H9 (cell line): ENCODE data around the gene KRTAP4-1. TPM values are rescaled to one million over a fixed set of nuclear protein-coding genes. Genes with fewer than 3 reads are reported as not detected.

ENCODE experiments used
- DNase-seq: peaks from one replicate; pipeline ENCODE4 v3.0.0-alpha.2; 2017
- H2AFZ ChIP-seq: one replicate; pipeline ENCODE4 v1.6.1; 2013; ENCODE audit warnings: mild to moderate bottlenecking, low read length, control low read depth, moderate library complexity
- H2AK5ac ChIP-seq: 2 replicates; pipeline ENCODE4 v1.6.1; 2013; ENCODE audit warnings: low read length, control low read depth, mixed read lengths; ENCODE audit not compliant: insufficient read length
- H2BK120ac ChIP-seq: one replicate; pipeline ENCODE4 v1.6.1; 2013; ENCODE audit warnings: low read depth, mild to moderate bottlenecking, low read length, control low read depth, inconsistent platforms; ENCODE audit not compliant: poor library complexity, severe bottlenecking
- H2BK12ac ChIP-seq: 2 replicates; pipeline ENCODE4 v1.6.1; 2013; ENCODE audit warnings: low read length, control low read depth, mixed read lengths, low read depth; ENCODE audit not compliant: insufficient read length
- H2BK15ac ChIP-seq: 2 replicates; pipeline ENCODE4 v1.6.1; 2013; ENCODE audit warnings: low read depth, low read length, control low read depth
- H2BK20ac ChIP-seq: one replicate; pipeline ENCODE4 v1.6.1; 2013; ENCODE audit warnings: low read depth, mild to moderate bottlenecking, low read length, control low read depth, inconsistent platforms; ENCODE audit not compliant: poor library complexity, severe bottlenecking
- H2BK5ac ChIP-seq: 2 replicates; pipeline ENCODE4 v1.6.1; 2013; ENCODE audit warnings: low read length, control low read depth, mixed read lengths; ENCODE audit not compliant: insufficient read length
- H3K14ac ChIP-seq: 2 replicates; pipeline ENCODE4 v1.6.1; 2013; ENCODE audit warnings: low read length, control low read depth; ENCODE audit not compliant: insufficient read depth
- H3K18ac ChIP-seq: 2 replicates; pipeline ENCODE4 v1.6.1; 2013; ENCODE audit warnings: low read depth, mild to moderate bottlenecking, mixed read lengths, low read length, control low read depth; ENCODE audit not compliant: insufficient read length
- H3K23ac ChIP-seq: 2 replicates; pipeline ENCODE4 v1.6.1; 2013; ENCODE audit warnings: low read length, control low read depth, mixed read lengths, low read depth; ENCODE audit not compliant: insufficient read length
- H3K23me2 ChIP-seq: 2 replicates; pipeline ENCODE4 v1.6.1; 2013; ENCODE audit warnings: low read depth, mild to moderate bottlenecking, mixed read lengths, low read length, control low read depth; ENCODE audit not compliant: insufficient read length, poor library complexity, severe bottlenecking
- H3K27ac ChIP-seq: 2 replicates; pipeline ENCODE4 v1.5.1; 2013; ENCODE audit warnings: low read length, control low read depth, mixed read lengths, low read depth; ENCODE audit not compliant: insufficient read length
- H3K27me3 ChIP-seq: 2 replicates; pipeline ENCODE4 v1.6.1; 2013; ENCODE audit warnings: low read length, control low read depth, inconsistent platforms; ENCODE audit not compliant: insufficient read depth
- H3K4ac ChIP-seq: 2 replicates; pipeline ENCODE4 v1.6.1; 2013; ENCODE audit warnings: low read depth, mild to moderate bottlenecking, control low read depth, inconsistent platforms, low read length, moderate library complexity
- H3K4me1 ChIP-seq: 2 replicates; pipeline ENCODE4 v1.6.1; 2013; ENCODE audit warnings: low read length, control low read depth, inconsistent platforms; ENCODE audit not compliant: insufficient read depth
- H3K4me2 ChIP-seq: 2 replicates; pipeline ENCODE4 v1.6.1; 2013; ENCODE audit warnings: low read length, control low read depth, mixed read lengths; ENCODE audit not compliant: insufficient read length, insufficient read depth
- H3K56ac ChIP-seq: 2 replicates; pipeline ENCODE4 v1.6.1; 2013; ENCODE audit warnings: low read depth, mild to moderate bottlenecking, mixed read lengths, low read length, control low read depth; ENCODE audit not compliant: insufficient read length
- H3K79me1 ChIP-seq: 2 replicates; pipeline ENCODE4 v1.6.1; 2013; ENCODE audit warnings: low read depth, mild to moderate bottlenecking, moderate library complexity, low read length, control low read depth, inconsistent platforms; ENCODE audit not compliant: insufficient read depth, poor library complexity, severe bottlenecking
- H3K79me2 ChIP-seq: 2 replicates; pipeline ENCODE4 v1.6.1; 2013; ENCODE audit warnings: low read length, control low read depth, inconsistent platforms; ENCODE audit not compliant: insufficient read depth
- H3K9ac ChIP-seq: 2 replicates; pipeline ENCODE4 v1.6.1; 2013; ENCODE audit warnings: low read length, control low read depth, mixed read lengths; ENCODE audit not compliant: insufficient read length; ENCODE audit errors: extremely low read depth
- H3K9me3 ChIP-seq: one replicate; pipeline ENCODE4 v1.6.1; 2013; ENCODE audit warnings: low read depth, low read length, inconsistent platforms; ENCODE audit not compliant: control insufficient read depth
- H3T11ph ChIP-seq: one replicate; pipeline ENCODE4 v1.6.1; 2013; ENCODE audit warnings: mild to moderate bottlenecking, low read length, control low read depth, inconsistent platforms
- H4K20me1 ChIP-seq: one replicate; pipeline ENCODE4 v1.6.1; 2013; ENCODE audit not compliant: control insufficient read depth, insufficient read length, insufficient read depth
- H4K5ac ChIP-seq: 2 replicates; pipeline ENCODE4 v1.6.1; 2013; ENCODE audit warnings: low read depth, mild to moderate bottlenecking, mixed read lengths, low read length, control low read depth; ENCODE audit not compliant: insufficient read length
- H4K8ac ChIP-seq: replicated peaks from 2 replicates; pipeline ENCODE4 v1.6.1; 2013; ENCODE audit warnings: low read length, control low read depth, mixed read lengths, low read depth; ENCODE audit not compliant: insufficient read length
- H4K91ac ChIP-seq: 2 replicates; pipeline ENCODE4 v1.6.1; 2013; ENCODE audit warnings: low read depth, mild to moderate bottlenecking, moderate library complexity, mixed read lengths, low read length, control low read depth; ENCODE audit not compliant: insufficient read length
- H3K27ac Mint-ChIP-seq, 3 experiments: 2 replicates in 2 of 3; 3 replicates in 1 of 3; pipeline ENCODE4 v1.8.0; 2020 to 2021; ENCODE audit warnings: mixed read lengths in 3 of 3, mild to moderate bottlenecking in 1 of 3, moderate library complexity in 1 of 3
- H3K27me3 Mint-ChIP-seq: 2 replicates; pipeline ENCODE4 v1.8.0; 2021; ENCODE audit warnings: low read depth, mild to moderate bottlenecking, moderate library complexity, mixed read lengths
- H3K36me3 Mint-ChIP-seq, 3 experiments: 2 replicates in 2 of 3; 3 replicates in 1 of 3; pipeline ENCODE4 v1.8.0; 2020 to 2021; ENCODE audit warnings: low read depth in 3 of 3, mixed read lengths in 3 of 3; ENCODE audit not compliant: insufficient read depth in 1 of 3
- H3K4me1 Mint-ChIP-seq, 2 experiments: 2 replicates each; pipeline ENCODE4 v1.8.0; 2020; ENCODE audit warnings: mixed read lengths in 2 of 2
- H3K4me3 Mint-ChIP-seq, 2 experiments: 2 replicates in 1 of 2; 3 replicates in 1 of 2; pipeline ENCODE4 v1.8.0; 2020 to 2021; ENCODE audit warnings: mild to moderate bottlenecking in 2 of 2, mixed read lengths in 2 of 2, moderate library complexity in 1 of 2
- H3K9me3 Mint-ChIP-seq, 2 experiments: 2 replicates in 1 of 2; 3 replicates in 1 of 2; pipeline ENCODE4 v1.8.0; 2020; ENCODE audit warnings: mild to moderate bottlenecking in 2 of 2, mixed read lengths in 2 of 2, moderate library complexity in 1 of 2
- WGBS: extraction: QIAGEN DNeasy Blood & Tissue Kit; methylation state at CpG from one replicate; pipeline ENCODE4 v1.1.7; 2013; ENCODE audit warnings: missing lambda C conversion rate, low lambda C conversion rate, mixed read lengths; ENCODE audit not compliant: insufficient read length; ENCODE audit errors: extremely low coverage; 5-methylcytosine and 5-hydroxymethylcytosine counted together
- total RNA-seq: library from RNA; stranded (reverse); gene quantifications from 2 replicates; pipeline ENCODE4 v1.2.1, GENCODE V29; 2021
- TF ChIP-seq, protein P1 (sequence below): fragments of 200-600 bp; sonication (generic); conservative IDR thresholded peaks from 3 replicates; pipeline ENCODE4 v1.8.0; 2021; ENCODE audit warnings: antibody characterized with exemption, mild to moderate bottlenecking

KRTAP4-1 gene
- total RNA-seq, 1 experiment from 2014 or later: not detected

DNA sequence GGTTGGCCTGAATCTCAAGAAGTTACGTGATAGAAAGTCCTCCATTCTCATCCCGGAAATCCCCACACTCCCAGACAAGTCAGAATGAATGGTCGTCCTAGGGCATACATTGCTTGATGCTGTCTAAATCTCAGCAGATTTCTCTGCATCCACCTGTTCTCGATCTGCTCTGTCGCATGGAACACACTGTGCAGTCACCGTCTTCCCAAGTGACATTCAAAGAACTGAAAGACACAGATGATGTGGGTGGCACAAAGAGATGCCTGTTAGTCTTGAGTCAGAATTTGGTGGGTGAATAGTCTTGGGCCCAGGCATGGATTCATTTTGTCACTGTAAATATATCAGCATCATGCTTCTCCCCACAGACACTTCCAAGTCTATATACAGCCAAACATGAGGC is 47.0 kb upstream of the KRTAP4-1 start:
- Histone ChIP-seq H3K79me2 (no peaks in the 10 kb centered on the region), H2BK5ac (no peak overlapping the region), H2BK15ac (no peak overlapping the region), H4K5ac (no peak overlapping the region), H3K14ac (no peak overlapping the region), H3K4ac (no peak overlapping the region), H4K91ac (no peak overlapping the region), H3K23me2 (no peaks in the 10 kb centered on the region), H3K4me2 (no peak overlapping the region), H4K8ac (no peak overlapping the region), H3K9me3 (no peaks in the 10 kb centered on the region), H4K20me1 (no peaks in the 10 kb centered on the region), H3T11ph (no peak overlapping the region), H3K23ac (no peak overlapping the region), H3K18ac (no peak overlapping the region), H3K79me1 (no peaks in the 10 kb centered on the region), H2AK5ac (no peak overlapping the region), H3K4me1 (no peaks in the 10 kb centered on the region), H3K56ac (no peak overlapping the region), H3K9ac (no peak overlapping the region), H2BK12ac (no peak overlapping the region), H2BK120ac (no peak overlapping the region), H2BK20ac (no peak overlapping the region), H2AFZ (no peak overlapping the region), H3K27ac (no peak overlapping the region), H3K27me3 (no peaks in the 10 kb centered on the region)
- WGBS: no CpG with 5 or more reads among the region's 6 CpGs
- TF ChIP-seq, protein P1, sequence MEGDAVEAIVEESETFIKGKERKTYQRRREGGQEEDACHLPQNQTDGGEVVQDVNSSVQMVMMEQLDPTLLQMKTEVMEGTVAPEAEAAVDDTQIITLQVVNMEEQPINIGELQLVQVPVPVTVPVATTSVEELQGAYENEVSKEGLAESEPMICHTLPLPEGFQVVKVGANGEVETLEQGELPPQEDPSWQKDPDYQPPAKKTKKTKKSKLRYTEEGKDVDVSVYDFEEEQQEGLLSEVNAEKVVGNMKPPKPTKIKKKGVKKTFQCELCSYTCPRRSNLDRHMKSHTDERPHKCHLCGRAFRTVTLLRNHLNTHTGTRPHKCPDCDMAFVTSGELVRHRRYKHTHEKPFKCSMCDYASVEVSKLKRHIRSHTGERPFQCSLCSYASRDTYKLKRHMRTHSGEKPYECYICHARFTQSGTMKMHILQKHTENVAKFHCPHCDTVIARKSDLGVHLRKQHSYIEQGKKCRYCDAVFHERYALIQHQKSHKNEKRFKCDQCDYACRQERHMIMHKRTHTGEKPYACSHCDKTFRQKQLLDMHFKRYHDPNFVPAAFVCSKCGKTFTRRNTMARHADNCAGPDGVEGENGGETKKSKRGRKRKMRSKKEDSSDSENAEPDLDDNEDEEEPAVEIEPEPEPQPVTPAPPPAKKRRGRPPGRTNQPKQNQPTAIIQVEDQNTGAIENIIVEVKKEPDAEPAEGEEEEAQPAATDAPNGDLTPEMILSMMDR: no peak
- Mint-ChIP-seq H3K9me3 (no peaks in the 10 kb centered on the region; a peak in 1 of 5 replicates), H3K4me3 (no peak overlapping the region), H3K27ac (no peak overlapping the region), H3K36me3 (no peaks in the 10 kb centered on the region), H3K4me1 (peaks cover 3 to 7% of the 10 kb centered on the region in 2 experiments; a peak in 2 of 4 replicates), H3K27me3 (peaks cover 5% of the 10 kb centered on the region)
- no peak for DNase-seq
